Left lung (tissue), 10 donors: Measurements from ENCODE around the gene CYB5RL. TPM values are rescaled to one million over a fixed set of nuclear protein-coding genes. Genes with fewer than 3 reads are reported as not detected.

Source experiments
- ATAC-seq: fragments of 200-7000 bp; cut with Tn5 transposase; one replicate; pipeline ENCODE4 v1.9.1; 2020; ENCODE audit warnings: moderate library complexity
- DNase-seq, 4 donors: peaks; one replicate each; pipeline ENCODE4 v3.0.0-alpha.2; 2013 to 2020
- H3K27ac ChIP-seq, 2 donors: fragments of 200-600 bp; sonication (generic) in 1 of 2; one replicate each; pipeline versions ENCODE4 v1.5.0 to v1.8.0; 2020 to 2021
- H3K27me3 ChIP-seq, 2 donors: fragments of 200-600 bp; sonication (generic) in 1 of 2; one replicate each; pipeline versions ENCODE4 v1.5.0 to v1.8.0; 2020 to 2021
- H3K36me3 ChIP-seq, 2 donors: fragments of 200-600 bp; sonication (generic) in 1 of 2; one replicate each; pipeline versions ENCODE4 v1.5.0 to v1.8.0; 2020 to 2021
- H3K4me1 ChIP-seq, 2 donors: fragments of 200-600 bp; one replicate each; pipeline ENCODE4 v1.8.0; 2021
- H3K4me3 ChIP-seq, 2 donors: fragments of 200-600 bp; sonication (generic) in 1 of 2; one replicate each; pipeline versions ENCODE4 v1.5.0 to v1.8.0; 2020 to 2021; ENCODE audit warnings: mild to moderate bottlenecking in 1 of 2
- H3K9me3 ChIP-seq, 2 donors: fragments of 200-600 bp; sonication (generic) in 1 of 2; one replicate each; pipeline versions ENCODE4 v1.5.0 to v1.8.0; 2020 to 2021
- CTCF ChIP-seq, 2 donors: fragments of 200-600 bp; sonication (generic) in 1 of 2; IDR thresholded peaks; one replicate each; pipeline versions ENCODE4 v1.5.0 to v1.8.0; 2021; ENCODE audit warnings: antibody characterized with exemption in 2 of 2
- intact Hi-C, 2 donors: fragments of 100-400 bp; cut with DNase I; formaldehyde crosslinking; loops; one replicate each; pipeline versions ENCODE4 v1.11.2 to v1.14.2; 2022
- polyA plus RNA-seq, 6 donors: library from polyadenylated mRNA; unstranded; fragments of 120-200 nt; gene quantifications; one replicate each; pipeline ENCODE4 v1.2.1, GENCODE V29; 2013; ENCODE audit not compliant: insufficient read length in 6 of 6
- total RNA-seq, 2 donors: library from RNA; stranded (reverse); fragmentation: NEBNext Ultra II Directional; extraction: Animal tissue kit (Norgen Biotek cat#: 25700); gene quantifications; one replicate each; pipeline ENCODE4 v1.2.1, GENCODE V29; 2021
- donor health status: DM: no; HTN: yes; CAD: no.
- donor health status: DM: no; HTN: no; CAD: no.

CYB5RL gene
- total and polyA plus RNA-seq, 8 donors, result 7.4 to 11.7 (median 10.2) TPM

- no peak overlapping the region for H3K27ac ChIP-seq
- DNase-seq, result no peak
- intact Hi-C loops, result no loop called here
- peaks cover 0 to 58% of the 10 kb centered on the region in 2 donors for H3K36me3 ChIP-seq
- no peak for TF ChIP-seq CTCF (IDR thresholded peaks at IDR 0.05)
- H3K4me1 ChIP-seq, result peaks cover 13 to 24% of the 10 kb centered on the region in 2 donors
- H3K9me3 ChIP-seq, result no peaks in the 10 kb centered on the region
- no peaks in the 10 kb centered on the region for H3K27me3 ChIP-seq
- no peak overlapping the region for H3K4me3 ChIP-seq
- ATAC-seq, result no peak
Measured at GRCh38 chr1:54204199-54204598, 4.4 kb upstream of the CYB5RL start.

GRCh38 chr1:54200519-54200997 lies 728 bp upstream of the CYB5RL start:
- no peak for ATAC-seq

GRCh38 chr1:54199151-54199764 lies 572 bp downstream of the CYB5RL start:
- ATAC-seq (no peak), DNase-seq (peak in 1 of 4 donors; percentile 10)
- TF ChIP-seq CTCF (IDR thresholded peaks at IDR 0.05), result no peak
- intact Hi-C loops, result no loop called here
- Histone ChIP-seq H3K4me1 (peaks cover 15 to 30% of the 10 kb centered on the region in 2 donors), H3K36me3 (peaks cover 0 to 22% of the 10 kb centered on the region in 2 donors), H3K27me3 (no peaks in the 10 kb centered on the region), H3K27ac (peak overlapping the region; percentile 52 to 69), H3K4me3 (peak overlapping the region; percentile 79 to 93), H3K9me3 (no peaks in the 10 kb centered on the region)

More at GRCh38 chr1:54200519-54200997, 728 bp upstream of the CYB5RL start:
- H3K36me3 ChIP-seq, result peaks cover 0 to 22% of the 10 kb centered on the region in 2 donors
- peak overlapping the region; percentile 79 to 93 for H3K4me3 ChIP-seq
- H3K9me3 ChIP-seq, result no peaks in the 10 kb centered on the region
- no peaks in the 10 kb centered on the region for H3K27me3 ChIP-seq
- no peak for DNase-seq
- intact Hi-C loops, result no loop called here
- peak overlapping the region; percentile 52 to 69 for H3K27ac ChIP-seq
- peaks cover 15 to 30% of the 10 kb centered on the region in 2 donors for H3K4me1 ChIP-seq
- TF ChIP-seq CTCF (IDR thresholded peaks at IDR 0.05), result no peak

- H3K36me3 ChIP-seq, result peaks cover 0 to 40% of the 10 kb centered on the region in 2 donors
- H3K4me1 ChIP-seq, result no peaks in the 10 kb centered on the region
- no peak overlapping the region for H3K4me3 ChIP-seq
- no peaks in the 10 kb centered on the region for H3K9me3 ChIP-seq
- no peak overlapping the region for H3K27ac ChIP-seq
- no peak for TF ChIP-seq CTCF (IDR thresholded peaks at IDR 0.05)
- ATAC-seq (no peak), DNase-seq (no peak)
- intact Hi-C loops, result no loop called here
- H3K27me3 ChIP-seq, result no peaks in the 10 kb centered on the region
Measured at GRCh38 chr1:54193453-54193852, 6.4 kb downstream of the CYB5RL start.

- ATAC-seq (no peak), DNase-seq (no peak)
- Histone ChIP-seq H3K4me3 (no peak overlapping the region), H3K4me1 (no peaks in the 10 kb centered on the region), H3K9me3 (no peaks in the 10 kb centered on the region), H3K36me3 (peaks cover 0 to 45% of the 10 kb centered on the region in 2 donors), H3K27me3 (no peaks in the 10 kb centered on the region), H3K27ac (no peak overlapping the region)
- TF ChIP-seq CTCF (IDR thresholded peaks at IDR 0.05), result no peak
- intact Hi-C loops, result no loop called here
Measured at GRCh38 chr1:54191525-54191924, 8.3 kb downstream of the CYB5RL start.
